ENCODE results near the gene ATG10. TPM values are rescaled to one million over a fixed set of nuclear protein-coding genes. Genes with fewer than 3 reads are reported as not detected.
"Not testable (repeated sequence)": the region's sequence is repeated elsewhere in the genome, so short reads cannot be mapped to it uniquely, and the experiment has no call there.

ATG10 gene
- total and polyA plus RNA-seq, 4 donors, result 3.9 to 12.8 (median 8.7) TPM

- DNase-seq; H3K9me3 ChIP-seq (ENCODE audit: control insufficient read depth, low read length); intact Hi-C loops (cut with DNase I); H3K36me3 ChIP-seq (ENCODE audit: control insufficient read depth in 1 of 2, insufficient read depth in 2 of 2, low read length in 1 of 2); H3K4me1 ChIP-seq (ENCODE audit: control insufficient read depth in 1 of 2, insufficient read depth in 2 of 2, low read length in 2 of 2); H3K4me3 ChIP-seq (ENCODE audit: low read length in 2 of 2); ATAC-seq (ENCODE audit: low FRiP score); H3K27me3 ChIP-seq (ENCODE audit: control insufficient read depth in 1 of 2, insufficient read depth in 2 of 2, low read length in 1 of 2); H3K27ac ChIP-seq (ENCODE audit: low read depth in 1 of 2, low read length in 2 of 2): not testable (repeated sequence)
- 97 to 98% methylated on average over 9 of the region's 9 CpGs for WGBS, 2 donors
Measured at GRCh38 chr5:82267297-82267933, 295.6 kb downstream of the ATG10 start.

GRCh38 chr5:82269363-82269762 is 297.5 kb downstream of the ATG10 start:
- H3K9me3 ChIP-seq (ENCODE audit: control insufficient read depth, low read length); H3K27ac ChIP-seq (ENCODE audit: low read depth in 1 of 2, low read length in 2 of 2); intact Hi-C loops (cut with DNase I); H3K27me3 ChIP-seq (ENCODE audit: control insufficient read depth in 1 of 2, insufficient read depth in 2 of 2, low read length in 1 of 2); DNase-seq; ATAC-seq (ENCODE audit: low FRiP score); H3K4me3 ChIP-seq (ENCODE audit: low read length in 2 of 2); H3K36me3 ChIP-seq (ENCODE audit: control insufficient read depth in 1 of 2, insufficient read depth in 2 of 2, low read length in 1 of 2); H3K4me1 ChIP-seq (ENCODE audit: control insufficient read depth in 1 of 2, insufficient read depth in 2 of 2, low read length in 2 of 2): not testable (repeated sequence)
- WGBS, 2 donors, result 89 to 94% methylated on average over 2 of the region's 2 CpGs

- DNase-seq; H3K9me3 ChIP-seq (ENCODE audit: control insufficient read depth, low read length); intact Hi-C loops (cut with DNase I); H3K4me3 ChIP-seq (ENCODE audit: low read length in 2 of 2); H3K36me3 ChIP-seq (ENCODE audit: control insufficient read depth in 1 of 2, insufficient read depth in 2 of 2, low read length in 1 of 2); H3K4me1 ChIP-seq (ENCODE audit: control insufficient read depth in 1 of 2, insufficient read depth in 2 of 2, low read length in 2 of 2); ATAC-seq (ENCODE audit: low FRiP score); H3K27me3 ChIP-seq (ENCODE audit: control insufficient read depth in 1 of 2, insufficient read depth in 2 of 2, low read length in 1 of 2); H3K27ac ChIP-seq (ENCODE audit: low read depth in 1 of 2, low read length in 2 of 2): not testable (repeated sequence)
- 84 to 89% methylated on average over 24 of the region's 24 CpGs for WGBS, 2 donors
Measured at GRCh38 chr5:82272571-82273356, 300.9 kb downstream of the ATG10 start.

GRCh38 chr5:82273426-82273825 is 301.6 kb downstream of the ATG10 start:
- H3K4me3 ChIP-seq (ENCODE audit: low read length in 2 of 2); H3K4me1 ChIP-seq (ENCODE audit: control insufficient read depth in 1 of 2, insufficient read depth in 2 of 2, low read length in 2 of 2); H3K27ac ChIP-seq (ENCODE audit: low read depth in 1 of 2, low read length in 2 of 2); H3K36me3 ChIP-seq (ENCODE audit: control insufficient read depth in 1 of 2, insufficient read depth in 2 of 2, low read length in 1 of 2); ATAC-seq (ENCODE audit: low FRiP score); intact Hi-C loops (cut with DNase I); DNase-seq; H3K9me3 ChIP-seq (ENCODE audit: control insufficient read depth, low read length); H3K27me3 ChIP-seq (ENCODE audit: control insufficient read depth in 1 of 2, insufficient read depth in 2 of 2, low read length in 1 of 2): not testable (repeated sequence)
- 71 to 87% methylated on average over 4 of the region's 4 CpGs for WGBS, 2 donors

GRCh38 chr5:82274343-82275211 is 302.8 kb downstream of the ATG10 start:
- H3K27me3 ChIP-seq (ENCODE audit: control insufficient read depth in 1 of 2, insufficient read depth in 2 of 2, low read length in 1 of 2), result no peaks in the 10 kb centered on the region
- no peak for ATAC-seq (ENCODE audit: low FRiP score)
- peak in 1 of 2 donors; percentile 47 for DNase-seq
- no peak overlapping the region for H3K27ac ChIP-seq (ENCODE audit: low read depth in 1 of 2, low read length in 2 of 2)
- 71 to 75% methylated on average over 26 to 31 of the region's 31 CpGs for WGBS, 2 donors
- intact Hi-C loops (cut with DNase I), result no loop called here
- no peaks in the 10 kb centered on the region for H3K9me3 ChIP-seq (ENCODE audit: control insufficient read depth, low read length)
- no peak overlapping the region for H3K4me3 ChIP-seq (ENCODE audit: low read length in 2 of 2)
- H3K36me3 ChIP-seq (ENCODE audit: control insufficient read depth in 1 of 2, insufficient read depth in 2 of 2, low read length in 1 of 2), result peaks cover 0 to 4% of the 10 kb centered on the region in 2 donors
- no peaks in the 10 kb centered on the region for H3K4me1 ChIP-seq (ENCODE audit: control insufficient read depth in 1 of 2, insufficient read depth in 2 of 2, low read length in 2 of 2)

- 54 to 62% methylated on average over 1 of the region's 1 CpG for WGBS, 2 donors
- no peaks in the 10 kb centered on the region for H3K27me3 ChIP-seq (ENCODE audit: control insufficient read depth in 1 of 2, insufficient read depth in 2 of 2, low read length in 1 of 2)
- ATAC-seq (ENCODE audit: low FRiP score), result no peak
Measured at GRCh38 chr5:82275216-82275664, 303.4 kb downstream of the ATG10 start.

GRCh38 chr5:82276800-82277612 is 305.2 kb downstream of the ATG10 start:
- peak overlapping the region; percentile 29 to 95 for H3K4me3 ChIP-seq (ENCODE audit: low read length in 2 of 2)
- no peaks in the 10 kb centered on the region for H3K27me3 ChIP-seq (ENCODE audit: control insufficient read depth in 1 of 2, insufficient read depth in 2 of 2, low read length in 1 of 2)
- H3K27ac ChIP-seq (ENCODE audit: low read depth in 1 of 2, low read length in 2 of 2), result no peak overlapping the region
- H3K4me1 ChIP-seq (ENCODE audit: control insufficient read depth in 1 of 2, insufficient read depth in 2 of 2, low read length in 2 of 2), result no peaks in the 10 kb centered on the region
- no peak for ATAC-seq (ENCODE audit: low FRiP score)
- WGBS, 2 donors, result 73 to 75% methylated on average over 11 of the region's 11 CpGs
- DNase-seq, result no peak
- no peaks in the 10 kb centered on the region for H3K9me3 ChIP-seq (ENCODE audit: control insufficient read depth, low read length)
- intact Hi-C loops (cut with DNase I), result no loop called here
- H3K36me3 ChIP-seq (ENCODE audit: control insufficient read depth in 1 of 2, insufficient read depth in 2 of 2, low read length in 1 of 2), result peaks cover 0 to 4% of the 10 kb centered on the region in 2 donors

More at GRCh38 chr5:82275216-82275664, 303.4 kb downstream of the ATG10 start:
- no peak for DNase-seq
- intact Hi-C loops (cut with DNase I), result no loop called here
- Histone ChIP-seq H3K36me3 (ENCODE audit: control insufficient read depth in 1 of 2, insufficient read depth in 2 of 2, low read length in 1 of 2) (peaks cover 0 to 4% of the 10 kb centered on the region in 2 donors), H3K4me1 (ENCODE audit: control insufficient read depth in 1 of 2, insufficient read depth in 2 of 2, low read length in 2 of 2) (no peaks in the 10 kb centered on the region), H3K4me3 (ENCODE audit: low read length in 2 of 2) (no peak overlapping the region), H3K9me3 (ENCODE audit: control insufficient read depth, low read length) (no peaks in the 10 kb centered on the region), H3K27ac (ENCODE audit: low read depth in 1 of 2, low read length in 2 of 2) (no peak overlapping the region)

GRCh38 chr5:82277613-82277986 is 305.8 kb downstream of the ATG10 start:
- Histone ChIP-seq H3K4me1 (ENCODE audit: control insufficient read depth in 1 of 2, insufficient read depth in 2 of 2, low read length in 2 of 2) (no peaks in the 10 kb centered on the region), H3K27me3 (ENCODE audit: control insufficient read depth in 1 of 2, insufficient read depth in 2 of 2, low read length in 1 of 2) (no peaks in the 10 kb centered on the region), H3K27ac (ENCODE audit: low read depth in 1 of 2, low read length in 2 of 2) (peak overlapping the region in 1 of 2 donors; percentile 0), H3K9me3 (ENCODE audit: control insufficient read depth, low read length) (no peaks in the 10 kb centered on the region), H3K4me3 (ENCODE audit: low read length in 2 of 2) (peak overlapping the region; percentile 29 to 95), H3K36me3 (ENCODE audit: control insufficient read depth in 1 of 2, insufficient read depth in 2 of 2, low read length in 1 of 2) (peaks cover 0 to 4% of the 10 kb centered on the region in 2 donors)
- WGBS, 2 donors, result 2% methylated on average over 15 of the region's 15 CpGs
- DNase-seq (no peak), ATAC-seq (ENCODE audit: low FRiP score) (no peak)
- intact Hi-C loops (cut with DNase I), result no loop called here

Measured in aorta (tissue), 5 donors.